Adrenal gland (tissue), 5 donors: Measurements from ENCODE around the gene ACTR6.

Source experiments
- CTCF ChIP-seq, 6 experiments: fragments of 450-650 bp in 4 of 6; fragments of 200-600 bp in 2 of 6; sonication (generic) in 1 of 6; IDR thresholded peaks; 1 replicate in 5 of 6; 2 replicates in 1 of 6; pipeline versions ENCODE4 v1.5.1 to v1.8.0; 2016 to 2021; ENCODE audit warnings: antibody characterized with exemption in 6 of 6, mild to moderate bottlenecking in 2 of 6, moderate library complexity in 1 of 6
- POLR2A ChIP-seq, 2 donors: fragments of 450-650 bp; IDR thresholded peaks; one replicate each; pipeline ENCODE4 v1.6.1; 2017; ENCODE audit warnings: antibody characterized with exemption in 2 of 2, mild to moderate bottlenecking in 2 of 2, moderate library complexity in 1 of 2
- donor health status: DM: no; HTN: no; CAD: no.

GRCh38 chr12:100214518-100214917 lies 13.9 kb downstream of the ACTR6 start:
- TF ChIP-seq POLR2A (IDR thresholded peaks at IDR 0.05) (no peak), CTCF (IDR thresholded peaks at IDR 0.05) (no peak)
